IMR-90 (cell line): Measurements from ENCODE around the gene KRTAP3-2. TPM values are rescaled to one million over a fixed set of nuclear protein-coding genes. Genes with fewer than 3 reads are reported as not detected.

Experiments
- ATAC-seq: fragments of 200-7000 bp; cut with Tn5 transposase; 2 replicates; pipeline ENCODE4 v1.9.1; 2020; ENCODE audit warnings: low read depth, mild to moderate bottlenecking, moderate library complexity
- BruUV-seq: library from RNA; stranded (reverse); fragments of 400-500 nt; replicated peaks from 2 replicates; lab custom pipeline; 2021; lab: Mats Ljungman, UMichigan
- CTCF ChIA-PET: fragments of 300-600 bp; formaldehyde crosslinking; extraction: SDS; loops from one replicate; lab custom pipeline; 2021; ENCODE audit warnings: antibody characterized with exemption; lab: Yijun Ruan, JAX
- POLR2A ChIA-PET: fragments of 300-600 bp; sonication (Branson Sonifier 250); formaldehyde crosslinking; loops from one replicate; lab custom pipeline; 2022; ENCODE audit warnings: antibody characterized with exemption; ENCODE audit not compliant: unreplicated experiment; lab: Charles Lee
- DNase-seq: peaks from one replicate; pipeline ENCODE4 v3.0.0; 2013
- H2AFZ ChIP-seq: replicated peaks from 2 replicates; pipeline ENCODE3; 2013; ENCODE audit warnings: low read length, mild to moderate bottlenecking; ENCODE audit not compliant: poor library complexity
- H2AK5ac ChIP-seq: 2 replicates; pipeline ENCODE4 v1.6.1; 2013; ENCODE audit warnings: low read depth, low read length, inconsistent platforms
- H2AK9ac ChIP-seq: replicated peaks from 2 replicates; pipeline ENCODE3; 2013; ENCODE audit warnings: mild to moderate bottlenecking, low read depth, low read length, moderate library complexity; ENCODE audit not compliant: poor library complexity
- H2BK120ac ChIP-seq: 2 replicates; pipeline ENCODE4 v1.6.1; 2013; ENCODE audit warnings: low read depth, low read length, inconsistent platforms
- H2BK15ac ChIP-seq: 3 replicates; pipeline ENCODE4 v1.6.1; 2013; ENCODE audit warnings: low read depth, low read length, inconsistent platforms
- H2BK20ac ChIP-seq: 2 replicates; pipeline ENCODE4 v1.6.1; 2013; ENCODE audit warnings: low read depth, mild to moderate bottlenecking, inconsistent platforms, low read length, moderate library complexity
- H2BK5ac ChIP-seq: 2 replicates; pipeline ENCODE4 v1.6.1; 2013; ENCODE audit warnings: mild to moderate bottlenecking, low read depth, low read length, inconsistent platforms; ENCODE audit not compliant: poor library complexity, severe bottlenecking
- H3K14ac ChIP-seq: replicated peaks from 2 replicates; pipeline ENCODE4 v1.6.1; 2013; ENCODE audit warnings: low read depth, low read length, inconsistent platforms
- H3K18ac ChIP-seq: 2 replicates; pipeline ENCODE4 v1.6.1; 2013; ENCODE audit warnings: low read depth, low read length, control low read depth
- H3K23ac ChIP-seq: 2 replicates; pipeline ENCODE4 v1.6.1; 2013; ENCODE audit warnings: low read depth, low read length, inconsistent platforms
- H3K27ac ChIP-seq: 2 replicates; pipeline ENCODE4 v1.5.1; 2013; ENCODE audit warnings: mild to moderate bottlenecking, control low read depth, low read length; ENCODE audit not compliant: insufficient read depth
- H3K27me3 ChIP-seq: 2 replicates; pipeline ENCODE4 v1.6.1; 2013; ENCODE audit warnings: low read length; ENCODE audit not compliant: control insufficient read depth, insufficient read depth
- H3K36me3 ChIP-seq: 2 replicates; pipeline ENCODE4 v1.6.1; 2013; ENCODE audit warnings: low read length, mixed read lengths; ENCODE audit not compliant: control insufficient read depth, insufficient read depth
- H3K4ac ChIP-seq: 2 replicates; pipeline ENCODE4 v1.6.1; 2013; ENCODE audit warnings: low read depth, low read length, inconsistent platforms
- H3K4me1 ChIP-seq: 2 replicates; pipeline ENCODE4 v1.6.1; 2013; ENCODE audit warnings: low read length, mixed read lengths; ENCODE audit not compliant: control insufficient read depth, insufficient read depth
- H3K4me2 ChIP-seq: 2 replicates; pipeline ENCODE4 v1.6.1; 2013; ENCODE audit warnings: low read depth, mild to moderate bottlenecking, control low read depth, low read length, moderate library complexity
- H3K4me3 ChIP-seq: 2 replicates; pipeline ENCODE4 v1.5.1; 2013; ENCODE audit warnings: low read depth, mild to moderate bottlenecking, control low read depth, low read length, moderate library complexity; ENCODE audit not compliant: insufficient read depth
- H3K56ac ChIP-seq: 2 replicates; pipeline ENCODE4 v1.6.1; 2013; ENCODE audit warnings: low read length, inconsistent platforms; ENCODE audit not compliant: insufficient read depth; ENCODE audit errors: extremely low read depth
- H3K79me1 ChIP-seq, 2 experiments: 2 replicates each; pipeline ENCODE4 v1.6.1; 2013; ENCODE audit warnings: low read length in 2 of 2, inconsistent platforms in 1 of 2, low read depth in 1 of 2
- H3K9ac ChIP-seq: 2 replicates; pipeline ENCODE4 v1.6.1; 2013; ENCODE audit warnings: low read depth, low read length, control low read depth
- H3K9me1 ChIP-seq: 2 replicates; pipeline ENCODE4 v1.6.1; 2013; ENCODE audit warnings: low read length, inconsistent platforms; ENCODE audit not compliant: insufficient read depth
- H3K9me3 ChIP-seq: 2 replicates; pipeline ENCODE4 v1.6.1; 2013; ENCODE audit warnings: low read length; ENCODE audit not compliant: control insufficient read depth, insufficient read depth
- H4K20me1 ChIP-seq: 2 replicates; pipeline ENCODE4 v1.6.1; 2013; ENCODE audit warnings: low read length, inconsistent platforms; ENCODE audit not compliant: insufficient read depth
- H4K5ac ChIP-seq: 2 replicates; pipeline ENCODE4 v1.6.1; 2013; ENCODE audit warnings: mild to moderate bottlenecking, low read depth, low read length, control low read depth
- H4K8ac ChIP-seq, 2 experiments: 2 replicates each; pipeline ENCODE4 v1.6.1; 2013; ENCODE audit warnings: low read depth in 2 of 2, low read length in 2 of 2, control low read depth in 1 of 2, inconsistent platforms in 1 of 2
- H4K91ac ChIP-seq: 2 replicates; pipeline ENCODE4 v1.6.1; 2013; ENCODE audit warnings: low read depth, low read length, inconsistent platforms; ENCODE audit not compliant: insufficient read depth
- BHLHE40 ChIP-seq: fragments of 150-350 bp; IDR thresholded peaks from 2 replicates; pipeline ENCODE4 v1.6.1; 2016; ENCODE audit warnings: mild to moderate bottlenecking, low read depth, low read length
- CEBPB ChIP-seq: IDR thresholded peaks from 2 replicates; pipeline ENCODE4 v1.6.1; 2012; ENCODE audit warnings: low read depth, low read length, improper control_type of control experiment
- CHD1 ChIP-seq: IDR thresholded peaks from 2 replicates; pipeline ENCODE4 v1.6.1; 2012; ENCODE audit warnings: low read depth, low read length, improper control_type of control experiment
- CTCF ChIP-seq: conservative IDR thresholded peaks from 2 replicates; pipeline ENCODE4 v1.5.1; 2012; ENCODE audit warnings: mild to moderate bottlenecking, low read depth, low read length, improper control_type of control experiment
- ELK1 ChIP-seq: fragments of 150-350 bp; IDR thresholded peaks from 2 replicates; pipeline ENCODE4 v1.6.1; 2016; ENCODE audit warnings: low read depth, mild to moderate bottlenecking, low read length, moderate library complexity, borderline replicate concordance
- FOS ChIP-seq: fragments of 150-350 bp; IDR thresholded peaks from 2 replicates; pipeline ENCODE4 v1.6.1; 2016; ENCODE audit warnings: low read depth, low read length
- MAFK ChIP-seq: IDR thresholded peaks from 2 replicates; pipeline ENCODE4 v1.6.1; 2012; ENCODE audit warnings: low read depth, low read length, improper control_type of control experiment
- MAZ ChIP-seq: IDR thresholded peaks from 2 replicates; pipeline ENCODE4 v1.6.1; 2012; ENCODE audit warnings: low read depth, mild to moderate bottlenecking, low read length, improper control_type of control experiment, moderate library complexity, borderline replicate concordance
- MXI1 ChIP-seq: IDR thresholded peaks from 2 replicates; pipeline ENCODE4 v1.6.1; 2012; ENCODE audit warnings: low read depth, mild to moderate bottlenecking, low read length, moderate library complexity, borderline replicate concordance
- NFE2L2 ChIP-seq: fragments of 150-350 bp; IDR thresholded peaks from 2 replicates; pipeline ENCODE4 v1.6.1; 2016; ENCODE audit warnings: low read depth, mild to moderate bottlenecking, low read length
- RAD21 ChIP-seq: IDR thresholded peaks from 2 replicates; pipeline ENCODE4 v1.6.1; 2012; ENCODE audit warnings: low read length, improper control_type of control experiment
- RCOR1 ChIP-seq: IDR thresholded peaks from 2 replicates; pipeline ENCODE4 v1.6.1; 2012; ENCODE audit warnings: mild to moderate bottlenecking, low read length, improper control_type of control experiment; ENCODE audit not compliant: insufficient replicate concordance
- RFX5 ChIP-seq: IDR thresholded peaks from 2 replicates; pipeline ENCODE4 v1.8.0; 2012; ENCODE audit warnings: low read depth, mild to moderate bottlenecking, low read length, moderate library complexity
- SMC3 ChIP-seq: fragments of 150-350 bp; IDR thresholded peaks from 2 replicates; pipeline ENCODE4 v1.6.1; 2016; ENCODE audit warnings: low read depth, mild to moderate bottlenecking, antibody characterized with exemption, low read length, moderate library complexity
- USF2 ChIP-seq: fragments of 150-350 bp; IDR thresholded peaks from 2 replicates; pipeline ENCODE4 v1.6.1; 2017; ENCODE audit warnings: mild to moderate bottlenecking, antibody characterized with exemption, low read length, low read depth
- WGBS, 2 experiments: methylation state at CpG; one replicate each; pipeline versions ENCODE4 v1.1.5 to v1.1.7; 2013; ENCODE audit warnings: missing lambda C conversion rate in 2 of 2; ENCODE audit not compliant: insufficient read length in 1 of 2; ENCODE audit errors: extremely low coverage in 2 of 2; 5-methylcytosine and 5-hydroxymethylcytosine counted together
- dilution Hi-C: fragments of 300-500 bp; cut with HindIII; formaldehyde crosslinking; loops from one replicate; pipeline ENCODE4 v1.14.3; 2018; ENCODE audit warnings: low sequenced_read_pairs; ENCODE audit not compliant: unreplicated experiment
- in situ Hi-C: fragments of 300-500 bp; cut with MboI; formaldehyde crosslinking; loops from 3 replicates; pipeline ENCODE4 v1.14.3; 2019; ENCODE audit warnings: low sequenced_read_pairs, inconsistent platforms, mixed read lengths
- intact Hi-C: fragments of 100-400 bp; cut with micrococcal nuclease; formaldehyde crosslinking; loops from 2 replicates; pipeline ENCODE4 v1.10.0; 2022
- polyA plus RNA-seq, 3 experiments: library from polyadenylated mRNA; depleted of rRNA; stranded (reverse); fragments of >200 nt; gene quantifications; 2 replicates each; pipeline ENCODE4 v1.2.3, GENCODE V29; 2012; ENCODE audit warnings: low replicate concordance in 1 of 3
- total RNA-seq: library from RNA; depleted of rRNA; stranded (reverse); fragments of >200 nt; gene quantifications from 2 replicates; pipeline ENCODE4 v1.2.3, GENCODE V29; 2012

The KRTAP3-2 gene
- total and polyA plus RNA-seq, 2 of the 4 experiments (the other 2 are of a cell fraction), result not detected

GRCh38 chr17:40984226-40984625, 15.5 kb downstream of the KRTAP3-2 start, which contains the start of gene KRT40:
Gene KRT40 (minus strand): TSS chr17:40984326. CDS start chr17:40984273, 53 bp downstream.
- Histone ChIP-seq H2BK20ac (no peak within 1 kb of the TSS), H3K9me3 (no peaks in the 10 kb centered on the region), H3K27ac (no peak within 1 kb of the TSS), H3K14ac (no peak within 1 kb of the TSS), H3K27me3 (no peaks in the 10 kb centered on the region), H3K79me1 (no peaks in the 10 kb centered on the region), H2BK120ac (no peak within 1 kb of the TSS), H4K20me1 (no peaks in the 10 kb centered on the region), H2BK5ac (no peak within 1 kb of the TSS), H3K9ac (no peak within 1 kb of the TSS), H3K4me2 (no peak within 1 kb of the TSS), H3K4me1 (peaks cover 5% of the 10 kb centered on the region), H2BK15ac (no peak within 1 kb of the TSS), H3K9me1 (no peaks in the 10 kb centered on the region), H3K18ac (no peak within 1 kb of the TSS), H3K23ac (no peak within 1 kb of the TSS), H2AK5ac (0 out of 2 replicates have a peak within 1 kb of the TSS, but pooled peaks have one; percentile 18), H3K4me3 (no peak within 1 kb of the TSS), H3K4ac (no peak within 1 kb of the TSS), H2AFZ (peak within 1 kb of the TSS; percentile 9), H3K56ac (no peak within 1 kb of the TSS), H3K36me3 (no peaks in the 10 kb centered on the region), H4K91ac (no peak within 1 kb of the TSS), H4K8ac (no peak within 1 kb of the TSS), H4K5ac (no peak within 1 kb of the TSS), H2AK9ac (no peak within 1 kb of the TSS)
- ChIA-PET CTCF (no interaction called here), POLR2A (no interaction called here)
- no peak for DNase-seq
- in situ Hi-C loops, result no loop called here
- intact Hi-C loops, result no loop called here
- dilution Hi-C loops, result no loop called here
- no TSS peak for BruUV-seq
- no peak for ATAC-seq
- TF ChIP-seq USF2 (no peak), CTCF (no peak), NFE2L2 (no peak), BHLHE40 (no peak), RAD21 (no peak), CHD1 (no peak), FOS (no peak), MAZ (no peak), MAFK (no peak), RCOR1 (no peak), RFX5 (no peak), CEBPB (no peak), ELK1 (no peak), SMC3 (no peak), MXI1 (no peak)
- WGBS, 2 experiments, result no CpG with 5 or more reads among the region's 3 CpGs
